GM12892 (cell line): ENCODE data around the gene TTLL8.

Experiments
- DNase-seq: peaks from one replicate; pipeline ENCODE4 v3.0.0; 2011; ENCODE audit not compliant: insufficient read length
- FAIRE-seq: peaks from 2 replicates; lab custom pipeline; 2011; peaks lifted over from hg19 to GRCh38; lab: Jason Lieb, UNC
- TAF1 ChIP-seq: IDR thresholded peaks from 2 replicates; pipeline ENCODE4 v1.6.1; 2011; ENCODE audit warnings: low read depth, mild to moderate bottlenecking, control low read depth, low read length, borderline replicate concordance

The TTLL8 gene

GRCh38 chr22:49968831-49969661 lies 89.1 kb downstream of the TTLL8 start:
- TF ChIP-seq TAF1 = no peak
- no peak for FAIRE-seq
- DNase-seq = no peak
